ENCODE results near the gene PIEZO2.
"Not testable (repeated sequence)": the region's sequence is repeated elsewhere in the genome, so short reads cannot be mapped to it uniquely, and the experiment has no call there.

PIEZO2 gene

DNA sequence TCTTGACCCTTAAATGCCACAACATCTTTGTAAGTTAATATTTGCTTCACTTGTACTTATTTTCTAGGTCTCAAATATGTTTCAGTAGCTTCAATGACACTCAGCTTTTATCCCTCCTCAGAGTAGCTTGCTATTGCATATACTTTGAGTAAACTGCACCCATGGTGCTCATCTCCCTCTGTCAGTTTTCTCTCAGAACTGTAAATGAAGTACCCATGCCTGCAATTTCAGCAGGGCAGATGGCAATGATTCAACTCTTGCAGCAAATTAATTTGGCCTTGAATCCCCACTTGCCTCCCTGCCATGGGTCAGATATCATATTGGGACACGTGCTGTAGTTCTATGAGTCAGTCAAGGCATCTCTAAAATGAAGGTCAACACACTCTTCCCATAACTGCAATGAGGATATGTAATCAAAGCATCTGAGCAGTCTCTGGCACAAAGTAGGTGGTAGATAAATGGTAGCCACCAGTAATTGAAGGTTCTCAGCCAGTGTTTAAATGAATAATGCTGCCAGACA is 225.8 kb downstream of the PIEZO2 start:
- no peak for DNase-seq (ENCODE audit: low read depth)
- TF ChIP-seq, protein P1, sequence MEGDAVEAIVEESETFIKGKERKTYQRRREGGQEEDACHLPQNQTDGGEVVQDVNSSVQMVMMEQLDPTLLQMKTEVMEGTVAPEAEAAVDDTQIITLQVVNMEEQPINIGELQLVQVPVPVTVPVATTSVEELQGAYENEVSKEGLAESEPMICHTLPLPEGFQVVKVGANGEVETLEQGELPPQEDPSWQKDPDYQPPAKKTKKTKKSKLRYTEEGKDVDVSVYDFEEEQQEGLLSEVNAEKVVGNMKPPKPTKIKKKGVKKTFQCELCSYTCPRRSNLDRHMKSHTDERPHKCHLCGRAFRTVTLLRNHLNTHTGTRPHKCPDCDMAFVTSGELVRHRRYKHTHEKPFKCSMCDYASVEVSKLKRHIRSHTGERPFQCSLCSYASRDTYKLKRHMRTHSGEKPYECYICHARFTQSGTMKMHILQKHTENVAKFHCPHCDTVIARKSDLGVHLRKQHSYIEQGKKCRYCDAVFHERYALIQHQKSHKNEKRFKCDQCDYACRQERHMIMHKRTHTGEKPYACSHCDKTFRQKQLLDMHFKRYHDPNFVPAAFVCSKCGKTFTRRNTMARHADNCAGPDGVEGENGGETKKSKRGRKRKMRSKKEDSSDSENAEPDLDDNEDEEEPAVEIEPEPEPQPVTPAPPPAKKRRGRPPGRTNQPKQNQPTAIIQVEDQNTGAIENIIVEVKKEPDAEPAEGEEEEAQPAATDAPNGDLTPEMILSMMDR (IDR thresholded peaks at IDR 0.05; ENCODE audit: insufficient read depth, low read depth, low read length, missing control alignments) = no peak
- no peak overlapping the region for H3K4me3 ChIP-seq (ENCODE audit: low read length)

DNA sequence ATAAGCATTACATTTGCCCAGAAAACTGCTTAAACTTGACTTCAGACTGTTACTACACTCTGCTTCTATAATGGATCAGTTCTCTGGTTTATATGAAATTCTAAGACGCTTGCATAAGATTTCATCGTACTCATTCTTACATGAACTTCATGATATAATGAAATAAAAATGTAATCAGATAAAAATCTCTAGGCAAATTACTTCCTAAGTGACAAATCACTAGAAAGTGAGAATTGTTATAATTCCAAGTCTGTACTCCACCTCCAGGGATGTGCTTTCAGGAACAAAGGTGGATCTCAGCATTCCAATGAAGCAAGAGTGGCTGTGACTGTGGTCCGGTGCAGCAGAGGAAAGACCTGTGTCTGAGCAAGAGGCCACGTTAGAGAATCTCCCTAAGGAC is 226.2 kb downstream of the PIEZO2 start:
- no peak for DNase-seq (ENCODE audit: low read depth)
- H3K4me3 ChIP-seq (ENCODE audit: low read length) = no peak overlapping the region
- TF ChIP-seq, protein P1 (IDR thresholded peaks at IDR 0.05; ENCODE audit: insufficient read depth, low read depth, low read length, missing control alignments) = no peak

DNA sequence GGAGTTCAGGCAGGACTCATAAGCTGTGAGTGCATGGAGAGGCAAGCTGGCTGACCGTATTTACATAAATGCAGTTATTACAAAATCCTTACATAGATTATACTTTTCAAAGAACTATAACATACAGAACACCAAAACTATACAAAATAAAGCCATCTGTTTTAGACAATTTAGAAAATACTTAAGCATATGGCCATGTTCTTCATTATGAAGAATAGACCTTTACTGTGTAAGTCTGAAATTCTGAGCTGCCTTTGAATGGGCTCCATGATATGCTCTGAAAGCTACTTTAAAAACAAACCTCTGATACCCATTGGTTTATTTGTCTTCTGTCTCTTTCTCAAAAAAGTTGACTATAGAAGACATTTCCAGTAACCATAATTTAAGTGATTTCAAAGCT is 226.7 kb downstream of the PIEZO2 start:
- H3K4me3 ChIP-seq (ENCODE audit: low read length); DNase-seq (ENCODE audit: low read depth): not testable (repeated sequence)

DNA sequence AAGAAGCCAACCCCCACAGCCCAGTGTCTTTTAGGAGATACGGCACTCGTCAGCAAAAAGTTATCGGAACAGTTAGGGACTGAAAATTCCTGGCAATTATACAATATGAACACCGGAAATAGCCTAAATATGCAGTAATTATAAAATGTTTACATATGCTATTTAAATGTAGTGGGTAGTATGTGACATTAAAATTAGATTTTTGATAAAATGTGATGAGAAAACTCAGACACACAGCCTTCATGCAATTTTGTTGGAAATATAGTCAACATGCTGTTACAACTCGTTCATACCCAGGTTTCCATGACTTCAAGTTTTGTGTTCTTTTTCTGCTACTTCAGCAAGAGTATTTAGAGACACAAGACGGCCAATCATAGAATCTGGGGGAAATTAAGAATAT is 229.1 kb downstream of the PIEZO2 start:
- H3K4me3 ChIP-seq (ENCODE audit: low read length); DNase-seq (ENCODE audit: low read depth): not testable (repeated sequence)

DNA sequence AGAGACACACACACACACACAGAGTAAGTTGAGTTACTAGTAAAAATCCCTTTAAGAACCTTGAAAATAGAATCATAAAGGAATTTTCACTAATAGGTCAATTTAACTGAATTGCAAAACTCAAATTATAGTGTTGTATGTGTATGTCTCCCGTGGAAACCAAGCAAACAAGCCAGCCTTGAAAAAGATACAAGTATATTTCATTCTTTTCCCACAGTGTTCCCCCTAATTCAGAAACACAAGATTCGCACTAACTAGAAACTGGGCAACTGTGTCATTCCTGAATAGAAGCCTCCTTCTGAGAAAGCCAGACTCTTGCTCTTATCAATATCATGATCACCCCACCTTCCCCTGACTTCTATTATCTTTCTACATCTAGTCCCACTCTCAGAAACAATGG is 229.5 kb downstream of the PIEZO2 start:
- TF ChIP-seq, protein P1 (IDR thresholded peaks at IDR 0.05; ENCODE audit: insufficient read depth, low read depth, low read length, missing control alignments) = no peak
- no peak for DNase-seq (ENCODE audit: low read depth)
- no peak overlapping the region for H3K4me3 ChIP-seq (ENCODE audit: low read length)

DNA sequence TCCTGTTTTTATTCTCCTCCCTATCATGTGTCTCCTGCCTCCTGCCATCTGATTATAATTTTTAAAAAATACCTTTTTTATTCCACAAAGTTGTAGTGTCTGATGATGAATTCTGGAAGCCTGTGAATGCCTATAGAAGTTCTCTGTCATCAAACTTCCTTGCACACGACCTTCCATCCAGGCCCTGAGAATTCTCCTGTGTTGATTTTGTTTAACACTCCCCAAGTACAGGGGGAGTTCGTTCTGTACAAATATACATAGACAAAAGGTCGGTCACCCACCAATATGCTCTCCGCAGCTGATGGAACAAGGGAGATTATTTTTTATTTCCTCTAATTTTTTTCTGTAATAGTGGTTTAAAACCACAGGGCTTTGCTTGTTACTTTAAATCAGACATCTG is 232.5 kb downstream of the PIEZO2 start:
- TF ChIP-seq, protein P1 (IDR thresholded peaks at IDR 0.05; ENCODE audit: insufficient read depth, low read depth, low read length, missing control alignments) = no peak
- DNase-seq (ENCODE audit: low read depth) = no peak
- no peak overlapping the region for H3K4me3 ChIP-seq (ENCODE audit: low read length)

DNA sequence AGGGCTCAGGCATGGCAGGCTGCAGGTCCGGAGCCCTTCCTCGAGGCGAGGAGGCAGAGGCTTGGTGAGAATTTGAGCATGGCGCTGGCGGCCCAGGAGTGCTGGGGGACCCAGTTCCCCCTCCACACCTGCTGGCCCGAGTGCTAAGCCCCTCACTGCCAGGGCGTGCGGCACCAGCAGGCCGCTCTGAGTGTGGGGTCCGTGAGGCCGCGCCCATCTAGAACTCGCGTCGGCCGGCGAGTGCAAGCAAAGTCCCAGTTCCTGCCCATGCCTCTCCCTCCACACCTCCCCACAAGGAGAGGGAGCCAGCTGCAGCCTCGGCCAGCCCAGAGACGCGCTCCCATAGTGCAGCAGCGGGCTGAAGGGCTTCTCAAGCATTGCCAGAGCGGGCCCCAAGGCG is 233.0 kb downstream of the PIEZO2 start:
- no peak overlapping the region for H3K4me3 ChIP-seq (ENCODE audit: low read length)
- no peak for DNase-seq (ENCODE audit: low read depth)
- TF ChIP-seq, protein P1 (IDR thresholded peaks at IDR 0.05; ENCODE audit: insufficient read depth, low read depth, low read length, missing control alignments) = no peak

DNA sequence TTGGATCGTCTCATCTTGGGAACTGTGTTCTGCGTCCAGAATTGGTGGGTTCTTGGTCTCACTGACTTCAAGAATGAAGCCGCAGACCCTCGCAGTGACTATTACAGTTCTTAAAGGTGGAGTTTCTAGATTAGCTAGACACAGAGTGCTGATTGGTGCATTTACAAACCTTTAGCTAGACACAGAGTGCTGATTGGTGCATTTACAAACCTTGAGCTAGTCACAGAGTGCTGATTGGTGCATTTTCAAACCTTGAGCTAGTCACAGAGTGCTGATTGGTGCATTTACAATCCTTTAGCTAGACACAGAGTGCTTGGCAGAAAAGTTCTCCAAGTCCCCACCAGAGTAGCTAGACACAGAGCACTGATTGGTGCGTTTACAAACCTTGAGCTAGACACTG is 233.6 kb downstream of the PIEZO2 start:
- DNase-seq (ENCODE audit: low read depth); H3K4me3 ChIP-seq (ENCODE audit: low read length): not testable (repeated sequence)

DNA sequence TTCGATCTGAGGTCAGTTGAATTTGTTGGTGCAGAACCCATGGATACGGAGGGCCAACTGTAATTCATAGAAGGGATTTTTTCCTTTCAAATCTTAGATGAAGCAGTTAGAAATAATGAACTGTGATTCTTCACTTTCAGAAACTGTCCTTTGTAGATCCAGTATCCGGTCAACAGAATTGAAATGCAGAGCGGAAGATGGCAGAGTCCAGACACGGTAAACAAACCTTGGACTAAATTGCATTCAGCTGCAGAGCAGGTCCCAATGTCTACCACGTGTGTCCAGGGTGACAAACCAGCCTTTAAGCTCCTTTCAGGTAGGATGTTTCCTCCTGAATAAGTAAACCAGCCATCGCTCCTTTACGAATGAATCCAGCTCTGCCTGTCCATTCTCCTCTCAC is 234.8 kb downstream of the PIEZO2 start:
- not testable (repeated sequence) for DNase-seq (ENCODE audit: low read depth); H3K4me3 ChIP-seq (ENCODE audit: low read length)
